ENCODE data around the gene CDHR1.

GRCh38 chr10:84158550-84158949 lies 35.8 kb upstream of the CDHR1 start:
- TF ChIP-seq CTCF (IDR thresholded peaks at IDR 0.05; ENCODE audit: low read depth, low read length) (no peak), EZH2phosphoT487 (IDR thresholded peaks at IDR 0.05; ENCODE audit: low read depth) (no peak)

Data from OCI-LY3 (cell line).